ENCODE data around the gene FOXD3. TPM values are rescaled to one million over a fixed set of nuclear protein-coding genes. Genes with fewer than 3 reads are reported as not detected.

FOXD3 gene
- total RNA-seq, 1 experiment from 2014 or later, result 0.80 TPM

- DNase-seq (ENCODE audit: low read depth, low spot score) (no peak), ATAC-seq (no peak)
- Histone ChIP-seq H3K9me3 (ENCODE audit: control insufficient read depth, insufficient read depth, low read depth, low read length) (no peaks in the 10 kb centered on the region), H3K27ac (ENCODE audit: low read length) (no peak overlapping the region), H3K4me1 (ENCODE audit: control insufficient read depth, insufficient read depth, low read length) (no peaks in the 10 kb centered on the region), H3K27me3 (ENCODE audit: control insufficient read depth, insufficient read depth, low read length) (no peaks in the 10 kb centered on the region), H3K4me3 (ENCODE audit: low read depth in 2 of 2, low read length in 2 of 2) (no peak overlapping the region), H3K36me3 (ENCODE audit: control insufficient read depth, insufficient read depth, low read length) (no peaks in the 10 kb centered on the region)
- intact Hi-C loops (cut with micrococcal nuclease; ENCODE audit: unreplicated experiment), result no loop called here
- in situ Hi-C loops (cut with HindIII; ENCODE audit: low pct_unique_long_range_greater_than_20kb, low sequenced_read_pairs), result no loop called here
- TF ChIP-seq TCF7L2 (IDR thresholded peaks at IDR 0.05; ENCODE audit: low read depth, low read length) (no peak), REST (IDR thresholded peaks at IDR 0.05; ENCODE audit: insufficient read depth in 1 of 2, low read depth in 2 of 2, low read length in 1 of 2) (no peak), POLR2AphosphoS5 (IDR thresholded peaks at IDR 0.05; ENCODE audit: low read depth, low read length) (no peak), SIN3A (IDR thresholded peaks at IDR 0.05; ENCODE audit: borderline replicate concordance, insufficient read depth, low read depth, low read length) (no peak)
- TF ChIP-seq, protein P1, sequence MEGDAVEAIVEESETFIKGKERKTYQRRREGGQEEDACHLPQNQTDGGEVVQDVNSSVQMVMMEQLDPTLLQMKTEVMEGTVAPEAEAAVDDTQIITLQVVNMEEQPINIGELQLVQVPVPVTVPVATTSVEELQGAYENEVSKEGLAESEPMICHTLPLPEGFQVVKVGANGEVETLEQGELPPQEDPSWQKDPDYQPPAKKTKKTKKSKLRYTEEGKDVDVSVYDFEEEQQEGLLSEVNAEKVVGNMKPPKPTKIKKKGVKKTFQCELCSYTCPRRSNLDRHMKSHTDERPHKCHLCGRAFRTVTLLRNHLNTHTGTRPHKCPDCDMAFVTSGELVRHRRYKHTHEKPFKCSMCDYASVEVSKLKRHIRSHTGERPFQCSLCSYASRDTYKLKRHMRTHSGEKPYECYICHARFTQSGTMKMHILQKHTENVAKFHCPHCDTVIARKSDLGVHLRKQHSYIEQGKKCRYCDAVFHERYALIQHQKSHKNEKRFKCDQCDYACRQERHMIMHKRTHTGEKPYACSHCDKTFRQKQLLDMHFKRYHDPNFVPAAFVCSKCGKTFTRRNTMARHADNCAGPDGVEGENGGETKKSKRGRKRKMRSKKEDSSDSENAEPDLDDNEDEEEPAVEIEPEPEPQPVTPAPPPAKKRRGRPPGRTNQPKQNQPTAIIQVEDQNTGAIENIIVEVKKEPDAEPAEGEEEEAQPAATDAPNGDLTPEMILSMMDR (IDR thresholded peaks at IDR 0.05), result no peak
- ChIA-PET POLR2A (no interaction called here), CTCF (no interaction called here)
- BruUV-seq (replicated peaks), result no TSS peak
Observed at GRCh38 chr1:63274371-63274770, 48.0 kb upstream of the FOXD3 start.

DNA sequence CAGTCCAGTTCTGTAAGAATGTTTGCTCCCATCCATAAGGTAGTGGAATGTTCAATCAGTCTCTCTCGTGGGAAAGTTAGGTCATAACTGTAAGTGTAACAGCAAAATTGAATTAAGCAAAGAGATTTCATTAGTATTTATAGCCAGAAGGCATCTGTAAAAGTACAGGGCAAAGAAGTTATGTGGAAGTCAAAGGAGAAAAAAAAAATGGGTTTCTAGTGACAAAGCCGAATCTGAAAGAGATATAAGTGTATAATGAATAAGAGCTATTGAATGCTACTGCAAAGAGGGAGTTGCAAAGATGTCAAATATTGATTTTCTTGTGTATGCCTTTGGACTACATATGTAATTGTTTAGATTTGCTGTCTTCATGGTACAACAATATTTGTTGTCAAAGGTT, 47.4 kb upstream of the FOXD3 start:
- ATAC-seq (no peak), DNase-seq (ENCODE audit: low read depth, low spot score) (no peak)
- Histone ChIP-seq H3K4me1 (ENCODE audit: control insufficient read depth, insufficient read depth, low read length) (no peaks in the 10 kb centered on the region), H3K27me3 (ENCODE audit: control insufficient read depth, insufficient read depth, low read length) (no peaks in the 10 kb centered on the region), H3K27ac (ENCODE audit: low read length) (no peak overlapping the region), H3K9me3 (ENCODE audit: control insufficient read depth, insufficient read depth, low read depth, low read length) (no peaks in the 10 kb centered on the region), H3K4me3 (ENCODE audit: low read depth in 2 of 2, low read length in 2 of 2) (no peak overlapping the region), H3K36me3 (ENCODE audit: control insufficient read depth, insufficient read depth, low read length) (no peaks in the 10 kb centered on the region)
- intact Hi-C loops (cut with micrococcal nuclease; ENCODE audit: unreplicated experiment) (no loop called here), in situ Hi-C loops (cut with HindIII; ENCODE audit: low pct_unique_long_range_greater_than_20kb, low sequenced_read_pairs) (no loop called here)
- CTCF ChIA-PET, result no interaction called here
- BruUV-seq (replicated peaks), result no TSS peak
- POLR2A ChIA-PET, result no interaction called here
- TF ChIP-seq TCF7L2 (IDR thresholded peaks at IDR 0.05; ENCODE audit: low read depth, low read length), result no peak
- no peak for TF ChIP-seq REST (IDR thresholded peaks at IDR 0.05; ENCODE audit: insufficient read depth in 1 of 2, low read depth in 2 of 2, low read length in 1 of 2)
